22Rv1 (cell line): ENCODE measurements around the gene GINM1.

Experiments used
- H3K27ac ChIP-seq: fragments of 450-650 bp; 2 replicates; pipeline ENCODE4 v1.5.1; 2017
- CTCF ChIP-seq: fragments of 450-650 bp; IDR thresholded peaks from 2 replicates; pipeline ENCODE4 v1.5.1; 2017; ENCODE audit warnings: mild to moderate bottlenecking
- ZFX ChIP-seq: fragments of 450-650 bp; IDR thresholded peaks from 2 replicates; pipeline ENCODE4 v1.6.1; 2017; ENCODE audit warnings: antibody characterized with exemption, borderline replicate concordance

The GINM1 gene

GRCh38 chr6:149634315-149634714, 68.1 kb downstream of the GINM1 start:
- no peak for TF ChIP-seq CTCF
- TF ChIP-seq ZFX = no peak

GRCh38 chr6:149636124-149636523, 69.9 kb downstream of the GINM1 start:
- H3K27ac ChIP-seq = peak overlapping the region; percentile 4; the same call in 1 of the 2 replicates
- TF ChIP-seq ZFX (no peak), CTCF (no peak)

More at GRCh38 chr6:149634315-149634714, 68.1 kb downstream of the GINM1 start:
- H3K27ac ChIP-seq = no peak overlapping the region
